Liver (tissue), 9 donors: ENCODE results near the gene BIN1. TPM values are rescaled to one million over a fixed set of nuclear protein-coding genes. Genes with fewer than 3 reads are reported as not detected.
A peak's percentile ranks its signal among the peaks of the same experiment; 100 is the strongest.

Source experiments
- DNase-seq: peaks from one replicate; pipeline ENCODE4 v3.0.0-alpha.2; 2017; ENCODE audit warnings: low spot score
- H3K27ac ChIP-seq, 2 donors: one replicate each; pipeline ENCODE4 v1.7.0; 2013; ENCODE audit warnings: inconsistent platforms in 2 of 2, low read length in 2 of 2, control low read depth in 1 of 2, low read depth in 1 of 2, mild to moderate bottlenecking in 1 of 2
- H3K27me3 ChIP-seq, 4 donors: one replicate each; pipeline versions ENCODE4 v1.6.1 to v1.7.0; 2013; ENCODE audit warnings: low read length in 3 of 4, inconsistent platforms in 1 of 4, mild to moderate bottlenecking in 1 of 4, moderate library complexity in 1 of 4; ENCODE audit not compliant: control insufficient read depth in 4 of 4, insufficient read depth in 4 of 4
- H3K36me3 ChIP-seq, 4 donors: one replicate each; pipeline versions ENCODE4 v1.6.1 to v1.7.0; 2013; ENCODE audit warnings: low read length in 3 of 4, mild to moderate bottlenecking in 3 of 4, low read depth in 1 of 4, moderate library complexity in 1 of 4; ENCODE audit not compliant: control insufficient read depth in 4 of 4, insufficient read depth in 3 of 4
- H3K4me1 ChIP-seq, 4 donors: one replicate each; pipeline versions ENCODE4 v1.6.1 to v1.7.0; 2013; ENCODE audit warnings: low read length in 3 of 4, mild to moderate bottlenecking in 3 of 4, moderate library complexity in 1 of 4; ENCODE audit not compliant: control insufficient read depth in 4 of 4, insufficient read depth in 4 of 4
- H3K4me3 ChIP-seq, 3 donors: one replicate each; pipeline versions ENCODE4 v1.6.1 to v1.7.0; 2013; ENCODE audit warnings: low read length in 3 of 3, control low read depth in 1 of 3, low read depth in 1 of 3, mild to moderate bottlenecking in 1 of 3
- H3K9ac ChIP-seq, 2 donors: one replicate each; pipeline ENCODE4 v1.7.0; 2013; ENCODE audit warnings: low read length in 2 of 2, mild to moderate bottlenecking in 2 of 2, moderate library complexity in 2 of 2, control low read depth in 1 of 2, low read depth in 1 of 2
- H3K9me3 ChIP-seq, 4 donors: one replicate each; pipeline versions ENCODE4 v1.6.1 to v1.7.0; 2013; ENCODE audit warnings: low read length in 3 of 4; ENCODE audit not compliant: control insufficient read depth in 4 of 4
- ATF3 ChIP-seq: IDR thresholded peaks from 2 replicates; pipeline ENCODE4 v1.6.1; 2016; ENCODE audit warnings: antibody characterized with exemption
- EGR1 ChIP-seq, 2 donors: IDR thresholded peaks; 2 replicates each; pipeline ENCODE4 v1.6.1; 2016 to 2018; ENCODE audit warnings: antibody characterized with exemption in 2 of 2, low read depth in 2 of 2
- FOXA2 ChIP-seq: IDR thresholded peaks from 2 replicates; pipeline ENCODE4 v1.6.1; 2016; ENCODE audit warnings: antibody characterized with exemption
- GABPA ChIP-seq, 2 donors: IDR thresholded peaks in 1 of 2; conservative IDR thresholded peaks in 1 of 2; 2 replicates each; pipeline ENCODE4 v1.6.1; 2016; ENCODE audit warnings: antibody characterized with exemption in 2 of 2, mild to moderate bottlenecking in 1 of 2, moderate library complexity in 1 of 2
- HNF4A ChIP-seq, 2 donors: conservative IDR thresholded peaks; 2 replicates each; pipeline ENCODE4 v1.6.1; 2016; ENCODE audit warnings: antibody characterized with exemption in 2 of 2, mild to moderate bottlenecking in 2 of 2
- HNF4G ChIP-seq: IDR thresholded peaks from 2 replicates; pipeline ENCODE4 v1.6.1; 2016; ENCODE audit warnings: antibody characterized with exemption
- JUND ChIP-seq, 2 donors: IDR thresholded peaks; 2 replicates each; pipeline ENCODE4 v1.6.1; 2016; ENCODE audit warnings: antibody characterized with exemption in 2 of 2
- NR2F2 ChIP-seq: IDR thresholded peaks from 2 replicates; pipeline ENCODE4 v1.6.1; 2016; ENCODE audit warnings: antibody characterized with exemption
- RAD21 ChIP-seq, 2 donors: IDR thresholded peaks; 2 replicates each; pipeline ENCODE4 v1.6.1; 2016; ENCODE audit warnings: antibody characterized with exemption in 2 of 2, mild to moderate bottlenecking in 2 of 2
- RXRA ChIP-seq, 2 donors: IDR thresholded peaks; 2 replicates each; pipeline ENCODE4 v1.6.1; 2017 to 2018; ENCODE audit warnings: antibody characterized with exemption in 2 of 2, mild to moderate bottlenecking in 1 of 2
- SP1 ChIP-seq: IDR thresholded peaks from 2 replicates; pipeline ENCODE4 v1.6.1; 2018; ENCODE audit warnings: antibody characterized with exemption, mild to moderate bottlenecking
- TAF1 ChIP-seq: conservative IDR thresholded peaks from 2 replicates; pipeline ENCODE4 v1.6.1; 2016; ENCODE audit warnings: antibody characterized with exemption, mild to moderate bottlenecking
- YY1 ChIP-seq: IDR thresholded peaks from 2 replicates; pipeline ENCODE4 v1.6.1; 2016; ENCODE audit warnings: antibody characterized with exemption, mild to moderate bottlenecking
- WGBS: extraction: QIAGEN DNeasy Blood & Tissue Kit; methylation state at CpG from one replicate; pipeline ENCODE4 v1.1.7; 2013; 5-methylcytosine and 5-hydroxymethylcytosine counted together
- polyA plus RNA-seq, 2 donors: library from polyadenylated mRNA; stranded (reverse) in 1 of 2; unstranded in 1 of 2; fragments of 200-250 nt in 1 of 2; fragments of >200 nt in 1 of 2; fragmentation: Nextera tagmentation in 1 of 2; extraction: Ambion mirVana in 1 of 2; gene quantifications; one replicate each; pipeline versions ENCODE4 v1.2.1 to v1.2.3, GENCODE V29; 2013 to 2015
- total RNA-seq, 2 donors: library from RNA; depleted of rRNA; stranded (reverse); fragments of >200 nt; gene quantifications; one replicate each; pipeline ENCODE4 v1.2.3, GENCODE V29; 2014
- TF ChIP-seq, protein P1 (sequence below): fragments of 150-350 bp; IDR thresholded peaks from 2 replicates; pipeline ENCODE4 v1.5.1; 2017; ENCODE audit warnings: improper control_type of control experiment, low read depth, low read length; ENCODE audit not compliant: missing input control
- donor health status: healthy.
- donor health status: healthy.
- donor health status: healthy.
- donor health status: healthy.
- donor health status: healthy.

Gene BIN1
- total and polyA plus RNA-seq, 4 donors, result 13.3 to 21.5 (median 15.0) TPM

DNA sequence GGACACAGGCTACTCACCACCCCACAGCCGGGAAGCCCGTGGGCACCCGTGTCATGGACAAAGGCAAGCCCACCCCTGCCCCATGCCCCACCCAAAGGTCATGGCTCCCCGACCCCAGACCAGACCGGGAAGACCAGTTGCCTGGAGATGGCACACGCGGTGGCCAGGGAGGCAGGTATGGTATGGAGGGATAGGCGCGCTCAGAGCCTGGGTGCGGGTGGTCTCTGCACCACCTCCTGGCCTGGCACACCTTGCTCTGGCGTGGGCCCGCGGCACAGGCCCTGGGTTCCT lies 51.2 kb downstream of the BIN1 start:
- Histone ChIP-seq H3K9me3 (no peaks in the 10 kb centered on the region), H3K27ac (no peak overlapping the region), H3K9ac (no peak overlapping the region), H3K36me3 (no peaks in the 10 kb centered on the region), H3K27me3 (no peaks in the 10 kb centered on the region), H3K4me1 (peaks cover 12 to 27% (median 19%) of the 10 kb centered on the region in 4 donors), H3K4me3 (no peak overlapping the region)
- no peak for DNase-seq
- TF ChIP-seq, protein P1, sequence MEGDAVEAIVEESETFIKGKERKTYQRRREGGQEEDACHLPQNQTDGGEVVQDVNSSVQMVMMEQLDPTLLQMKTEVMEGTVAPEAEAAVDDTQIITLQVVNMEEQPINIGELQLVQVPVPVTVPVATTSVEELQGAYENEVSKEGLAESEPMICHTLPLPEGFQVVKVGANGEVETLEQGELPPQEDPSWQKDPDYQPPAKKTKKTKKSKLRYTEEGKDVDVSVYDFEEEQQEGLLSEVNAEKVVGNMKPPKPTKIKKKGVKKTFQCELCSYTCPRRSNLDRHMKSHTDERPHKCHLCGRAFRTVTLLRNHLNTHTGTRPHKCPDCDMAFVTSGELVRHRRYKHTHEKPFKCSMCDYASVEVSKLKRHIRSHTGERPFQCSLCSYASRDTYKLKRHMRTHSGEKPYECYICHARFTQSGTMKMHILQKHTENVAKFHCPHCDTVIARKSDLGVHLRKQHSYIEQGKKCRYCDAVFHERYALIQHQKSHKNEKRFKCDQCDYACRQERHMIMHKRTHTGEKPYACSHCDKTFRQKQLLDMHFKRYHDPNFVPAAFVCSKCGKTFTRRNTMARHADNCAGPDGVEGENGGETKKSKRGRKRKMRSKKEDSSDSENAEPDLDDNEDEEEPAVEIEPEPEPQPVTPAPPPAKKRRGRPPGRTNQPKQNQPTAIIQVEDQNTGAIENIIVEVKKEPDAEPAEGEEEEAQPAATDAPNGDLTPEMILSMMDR, result no peak
- no peak for TF ChIP-seq TAF1
- TF ChIP-seq YY1, result no peak
- no peak for TF ChIP-seq HNF4G
- WGBS, result 97% methylated on average over 13 of the region's 13 CpGs

DNA sequence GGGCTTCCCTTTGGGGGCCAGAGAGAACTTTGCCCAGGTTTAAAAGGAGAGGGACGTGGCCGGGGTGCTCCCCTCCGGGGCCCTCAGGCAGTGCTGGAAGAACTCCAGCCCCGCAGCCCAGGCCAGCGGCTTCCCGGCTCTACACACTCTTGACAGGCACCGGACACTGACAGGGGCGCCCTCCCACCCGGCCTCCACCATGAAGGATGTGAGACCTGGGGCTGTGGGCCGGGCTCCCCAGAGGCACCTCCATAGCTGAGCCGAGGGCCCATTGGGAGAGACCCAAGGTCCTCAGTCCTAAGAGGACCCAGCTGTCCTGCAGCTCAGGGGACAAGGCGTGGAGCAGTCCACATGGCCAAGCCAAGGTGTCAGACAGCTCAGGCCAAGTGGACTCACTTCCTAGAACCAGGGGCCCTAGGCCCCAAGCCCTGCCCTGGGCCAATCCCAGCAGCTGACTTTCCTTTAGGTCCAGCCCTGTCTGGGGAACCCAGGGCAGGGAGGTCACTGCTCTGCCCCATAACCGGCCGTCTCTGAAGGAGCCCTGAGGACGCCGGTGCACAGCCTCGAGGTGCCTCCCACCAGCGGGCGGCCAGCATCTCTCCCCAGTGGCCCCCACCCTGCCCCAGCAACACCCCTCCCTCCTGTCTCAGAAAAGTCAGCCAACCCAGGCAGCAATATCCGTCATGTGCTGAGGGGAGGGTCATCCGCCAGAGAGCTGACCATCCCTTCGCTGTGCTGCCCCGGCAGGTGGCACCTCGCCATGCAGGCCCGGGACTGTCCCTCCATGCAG lies 51.8 kb downstream of the BIN1 start:
- 94% methylated on average over 25 of the region's 25 CpGs for WGBS
- no peak for DNase-seq
- no peak overlapping the region for H3K4me3 ChIP-seq
- H3K9me3 ChIP-seq, result no peaks in the 10 kb centered on the region
- H3K27me3 ChIP-seq, result no peaks in the 10 kb centered on the region
- H3K36me3 ChIP-seq, result no peaks in the 10 kb centered on the region
- no peak overlapping the region for H3K9ac ChIP-seq
- no peak overlapping the region for H3K27ac ChIP-seq
- TF ChIP-seq HNF4A (conservative IDR thresholded peaks at IDR 0.05) (no peak), YY1 (no peak), JUND (IDR thresholded peaks at IDR 0.05) (no peak), FOXA2 (no peak), ATF3 (no peak), NR2F2 (no peak), RXRA (IDR thresholded peaks at IDR 0.05) (no peak), TAF1 (no peak), SP1 (no peak), GABPA (IDR thresholded peaks at IDR 0.05 in 1 of 2, conservative IDR thresholded peaks at IDR 0.05 in 1 of 2) (no peak), EGR1 (IDR thresholded peaks at IDR 0.05; ENCODE audit: low read depth in 2 of 2) (no peak)
- TF ChIP-seq, protein P1, result no peak
- peaks cover 12 to 23% (median 17%) of the 10 kb centered on the region in 4 donors for H3K4me1 ChIP-seq

DNA sequence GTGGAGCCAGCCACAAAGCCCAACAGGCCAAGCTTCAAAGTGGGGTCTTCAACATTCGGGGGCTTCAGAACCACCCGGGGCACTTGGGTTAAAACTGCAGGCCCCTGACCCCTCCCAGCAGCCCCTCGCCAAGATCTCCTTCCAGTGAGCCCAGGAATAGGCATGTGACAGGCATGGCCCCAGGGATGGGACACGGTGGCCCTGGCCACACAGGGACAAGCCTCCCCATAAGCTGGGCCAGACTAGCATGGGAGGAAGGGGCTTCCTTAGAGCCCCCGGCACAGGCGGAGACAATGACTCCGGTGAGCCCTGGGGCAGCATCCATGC lies 52.4 kb downstream of the BIN1 start:
- peaks cover 10 to 19% (median 14%) of the 10 kb centered on the region in 4 donors for H3K4me1 ChIP-seq
- no peak for TF ChIP-seq RAD21 (IDR thresholded peaks at IDR 0.05)
- TF ChIP-seq YY1, result no peak
- no peak for TF ChIP-seq RXRA (IDR thresholded peaks at IDR 0.05)
- TF ChIP-seq HNF4A (conservative IDR thresholded peaks at IDR 0.05), result no peak
- H3K4me3 ChIP-seq, result no peak overlapping the region
- H3K9me3 ChIP-seq, result no peaks in the 10 kb centered on the region
- H3K27ac ChIP-seq, result peak overlapping the region; percentile 67 to 69
- H3K27me3 ChIP-seq, result no peaks in the 10 kb centered on the region
- no peak for DNase-seq
- 95% methylated on average over 7 of the region's 7 CpGs for WGBS
- no peak overlapping the region for H3K9ac ChIP-seq
- no peaks in the 10 kb centered on the region for H3K36me3 ChIP-seq
